ENCODE data around the gene ABCC1. TPM values are rescaled to one million over a fixed set of nuclear protein-coding genes. Genes with fewer than 3 reads are reported as not detected.

The ABCC1 gene
- polyA plus RNA-seq, 1 donor from 2014 or later: 3.0 TPM

DNA sequence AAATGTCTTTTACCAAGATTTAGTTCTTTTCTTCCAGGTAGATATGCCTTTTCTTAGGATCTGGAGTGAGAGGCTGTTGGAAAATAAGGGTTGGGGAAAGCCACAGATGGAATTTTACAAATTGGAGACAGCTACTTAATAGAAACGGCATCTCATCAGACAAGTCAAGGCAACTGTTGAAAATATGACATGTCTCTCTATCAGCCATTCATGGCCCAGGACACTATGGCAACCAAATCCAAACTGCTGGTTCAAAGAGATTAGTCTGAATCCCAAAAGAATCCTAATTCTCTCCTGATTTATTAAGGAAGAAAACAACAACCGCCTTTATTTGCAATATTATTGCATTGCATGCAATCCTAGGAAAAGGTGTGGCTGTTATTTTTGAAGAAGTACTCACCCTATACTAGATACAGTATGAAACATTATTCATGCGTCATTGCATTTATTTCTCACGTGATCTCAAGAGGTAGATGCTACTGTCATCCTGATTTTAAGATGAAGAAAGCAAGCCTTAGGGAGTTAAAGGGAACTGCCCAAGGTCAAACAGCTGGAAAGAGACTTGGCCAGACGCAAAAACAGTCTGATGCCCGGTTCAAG, 48.4 kb upstream of the ABCC1 start:
- TF ChIP-seq SMC3 (conservative IDR thresholded peaks at IDR 0.05; ENCODE audit: poor library complexity): no peak
- TF ChIP-seq TAF1 (IDR thresholded peaks at IDR 0.05; ENCODE audit: low read depth): no peak
- TF ChIP-seq MXI1 (conservative IDR thresholded peaks at IDR 0.05; ENCODE audit: poor library complexity, severe bottlenecking): no peak
- no peak for TF ChIP-seq EZH2 (IDR thresholded peaks at IDR 0.05; ENCODE audit: borderline replicate concordance, insufficient read depth, low read length, poor library complexity, severe bottlenecking)
- H3K27me3 ChIP-seq (ENCODE audit: insufficient read depth, low read depth, low read length): no peaks in the 10 kb centered on the region
- no peak overlapping the region for H2AFZ ChIP-seq (ENCODE audit: low read depth, low read length)
- no peaks in the 10 kb centered on the region for H3K9me2 ChIP-seq (ENCODE audit: insufficient read depth, low read length)
- no peak overlapping the region for H3K4me3 ChIP-seq (ENCODE audit: low read length)
- H3K27ac ChIP-seq (ENCODE audit: low read length): no peak overlapping the region
- H4K20me1 ChIP-seq (ENCODE audit: insufficient read depth): no peaks in the 10 kb centered on the region
- H3K9me3 ChIP-seq (ENCODE audit: low read length): no peaks in the 10 kb centered on the region
- no peaks in the 10 kb centered on the region for H3K36me3 ChIP-seq (ENCODE audit: insufficient read depth, low read length)
- no peak overlapping the region for H3K4me2 ChIP-seq (ENCODE audit: low read length)
- no peaks in the 10 kb centered on the region for H3K79me2 ChIP-seq (replicated peaks; ENCODE audit: insufficient read depth, low read length)
- H3K9ac ChIP-seq (ENCODE audit: low read length): no peak overlapping the region
- H3F3A ChIP-seq (ENCODE audit: insufficient read depth, low read length, poor library complexity, severe bottlenecking): no peaks in the 10 kb centered on the region

DNA sequence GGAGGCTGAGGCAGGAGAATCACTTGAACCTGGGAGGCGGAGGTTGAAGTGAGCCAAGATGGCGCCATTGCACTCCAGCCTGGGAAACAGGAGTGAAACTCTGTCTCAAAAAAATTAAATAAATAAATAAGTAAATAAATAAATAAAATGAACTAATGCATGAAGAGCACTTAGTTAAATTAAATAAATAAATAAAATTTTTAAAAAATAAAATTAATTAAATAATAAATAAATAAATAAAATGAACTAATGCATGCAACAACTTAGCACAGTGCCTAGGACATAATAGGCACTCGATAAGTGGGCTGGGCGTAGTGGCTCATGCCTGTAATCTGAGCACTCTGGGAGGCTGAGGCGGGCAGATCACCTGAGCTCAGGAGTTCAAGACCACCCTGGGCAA, 45.5 kb upstream of the ABCC1 start:
- TF ChIP-seq EP300 (conservative IDR thresholded peaks at IDR 0.05; ENCODE audit: poor library complexity, severe bottlenecking) (no peak), TAF1 (IDR thresholded peaks at IDR 0.05; ENCODE audit: low read depth) (no peak), RAD21 (conservative IDR thresholded peaks at IDR 0.05) (no peak), SMC3 (conservative IDR thresholded peaks at IDR 0.05; ENCODE audit: poor library complexity) (no peak), EZH2 (IDR thresholded peaks at IDR 0.05; ENCODE audit: borderline replicate concordance, insufficient read depth, low read length, poor library complexity, severe bottlenecking) (no peak), MXI1 (conservative IDR thresholded peaks at IDR 0.05; ENCODE audit: poor library complexity, severe bottlenecking) (no peak), POLR2AphosphoS5 (IDR thresholded peaks at IDR 0.05) (no peak)
- TF ChIP-seq, protein P1, sequence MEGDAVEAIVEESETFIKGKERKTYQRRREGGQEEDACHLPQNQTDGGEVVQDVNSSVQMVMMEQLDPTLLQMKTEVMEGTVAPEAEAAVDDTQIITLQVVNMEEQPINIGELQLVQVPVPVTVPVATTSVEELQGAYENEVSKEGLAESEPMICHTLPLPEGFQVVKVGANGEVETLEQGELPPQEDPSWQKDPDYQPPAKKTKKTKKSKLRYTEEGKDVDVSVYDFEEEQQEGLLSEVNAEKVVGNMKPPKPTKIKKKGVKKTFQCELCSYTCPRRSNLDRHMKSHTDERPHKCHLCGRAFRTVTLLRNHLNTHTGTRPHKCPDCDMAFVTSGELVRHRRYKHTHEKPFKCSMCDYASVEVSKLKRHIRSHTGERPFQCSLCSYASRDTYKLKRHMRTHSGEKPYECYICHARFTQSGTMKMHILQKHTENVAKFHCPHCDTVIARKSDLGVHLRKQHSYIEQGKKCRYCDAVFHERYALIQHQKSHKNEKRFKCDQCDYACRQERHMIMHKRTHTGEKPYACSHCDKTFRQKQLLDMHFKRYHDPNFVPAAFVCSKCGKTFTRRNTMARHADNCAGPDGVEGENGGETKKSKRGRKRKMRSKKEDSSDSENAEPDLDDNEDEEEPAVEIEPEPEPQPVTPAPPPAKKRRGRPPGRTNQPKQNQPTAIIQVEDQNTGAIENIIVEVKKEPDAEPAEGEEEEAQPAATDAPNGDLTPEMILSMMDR (IDR thresholded peaks at IDR 0.05; ENCODE audit: poor library complexity, severe bottlenecking): no peak
- Histone ChIP-seq H3K79me2 (replicated peaks; ENCODE audit: insufficient read depth, low read length) (no peaks in the 10 kb centered on the region), H4K20me1 (ENCODE audit: insufficient read depth) (no peaks in the 10 kb centered on the region), H3K4me2 (ENCODE audit: low read length) (no peak overlapping the region), H3K9ac (ENCODE audit: low read length) (no peak overlapping the region), H3K27me3 (ENCODE audit: insufficient read depth, low read depth, low read length) (no peaks in the 10 kb centered on the region), H3F3A (ENCODE audit: insufficient read depth, low read length, poor library complexity, severe bottlenecking) (no peaks in the 10 kb centered on the region), H3K36me3 (ENCODE audit: insufficient read depth, low read length) (no peaks in the 10 kb centered on the region), H3K27ac (ENCODE audit: low read length) (no peak overlapping the region), H3K9me2 (ENCODE audit: insufficient read depth, low read length) (no peaks in the 10 kb centered on the region), H3K4me3 (ENCODE audit: low read length) (no peak overlapping the region), H2AFZ (ENCODE audit: low read depth, low read length) (no peak overlapping the region), H3K9me3 (ENCODE audit: low read length) (no peaks in the 10 kb centered on the region)

GRCh38 chr16:15906439-15906838, 43.0 kb upstream of the ABCC1 start:
- H2AFZ ChIP-seq (ENCODE audit: low read depth, low read length): no peak overlapping the region
- no peaks in the 10 kb centered on the region for H3K9me2 ChIP-seq (ENCODE audit: insufficient read depth, low read length)
- no peaks in the 10 kb centered on the region for H4K20me1 ChIP-seq (ENCODE audit: insufficient read depth)
- H3K27me3 ChIP-seq (ENCODE audit: insufficient read depth, low read depth, low read length): no peaks in the 10 kb centered on the region
- no peaks in the 10 kb centered on the region for H3F3A ChIP-seq (ENCODE audit: insufficient read depth, low read length, poor library complexity, severe bottlenecking)
- H3K36me3 ChIP-seq (ENCODE audit: insufficient read depth, low read length): no peaks in the 10 kb centered on the region
- no peak overlapping the region for H3K9ac ChIP-seq (ENCODE audit: low read length)
- H3K9me3 ChIP-seq (ENCODE audit: low read length): no peaks in the 10 kb centered on the region
- H3K4me2 ChIP-seq (ENCODE audit: low read length): no peak overlapping the region
- no peaks in the 10 kb centered on the region for H3K79me2 ChIP-seq (replicated peaks; ENCODE audit: insufficient read depth, low read length)
- H3K4me3 ChIP-seq (ENCODE audit: low read length): no peak overlapping the region
- H3K27ac ChIP-seq (ENCODE audit: low read length): no peak overlapping the region
- TF ChIP-seq REST (IDR thresholded peaks at IDR 0.05; ENCODE audit: borderline replicate concordance) (no peak), TAF1 (IDR thresholded peaks at IDR 0.05; ENCODE audit: low read depth) (no peak), EZH2 (IDR thresholded peaks at IDR 0.05; ENCODE audit: borderline replicate concordance, insufficient read depth, low read length, poor library complexity, severe bottlenecking) (no peak), POLR2AphosphoS5 (IDR thresholded peaks at IDR 0.05) (no peak), EP300 (conservative IDR thresholded peaks at IDR 0.05; ENCODE audit: poor library complexity, severe bottlenecking) (no peak), MXI1 (conservative IDR thresholded peaks at IDR 0.05; ENCODE audit: poor library complexity, severe bottlenecking) (no peak), RAD21 (conservative IDR thresholded peaks at IDR 0.05) (no peak), SMC3 (conservative IDR thresholded peaks at IDR 0.05; ENCODE audit: poor library complexity) (no peak)
- TF ChIP-seq, protein P1 (IDR thresholded peaks at IDR 0.05; ENCODE audit: poor library complexity, severe bottlenecking): no peak
